ENCODE results near the gene NAT14. TPM values are rescaled to one million over a fixed set of nuclear protein-coding genes. Genes with fewer than 3 reads are reported as not detected.
A peak's percentile ranks its signal among the peaks of the same experiment; 100 is the strongest.

The NAT14 gene
- total RNA-seq, 1 experiment from 2014 or later, result 49.6 TPM

DNA sequence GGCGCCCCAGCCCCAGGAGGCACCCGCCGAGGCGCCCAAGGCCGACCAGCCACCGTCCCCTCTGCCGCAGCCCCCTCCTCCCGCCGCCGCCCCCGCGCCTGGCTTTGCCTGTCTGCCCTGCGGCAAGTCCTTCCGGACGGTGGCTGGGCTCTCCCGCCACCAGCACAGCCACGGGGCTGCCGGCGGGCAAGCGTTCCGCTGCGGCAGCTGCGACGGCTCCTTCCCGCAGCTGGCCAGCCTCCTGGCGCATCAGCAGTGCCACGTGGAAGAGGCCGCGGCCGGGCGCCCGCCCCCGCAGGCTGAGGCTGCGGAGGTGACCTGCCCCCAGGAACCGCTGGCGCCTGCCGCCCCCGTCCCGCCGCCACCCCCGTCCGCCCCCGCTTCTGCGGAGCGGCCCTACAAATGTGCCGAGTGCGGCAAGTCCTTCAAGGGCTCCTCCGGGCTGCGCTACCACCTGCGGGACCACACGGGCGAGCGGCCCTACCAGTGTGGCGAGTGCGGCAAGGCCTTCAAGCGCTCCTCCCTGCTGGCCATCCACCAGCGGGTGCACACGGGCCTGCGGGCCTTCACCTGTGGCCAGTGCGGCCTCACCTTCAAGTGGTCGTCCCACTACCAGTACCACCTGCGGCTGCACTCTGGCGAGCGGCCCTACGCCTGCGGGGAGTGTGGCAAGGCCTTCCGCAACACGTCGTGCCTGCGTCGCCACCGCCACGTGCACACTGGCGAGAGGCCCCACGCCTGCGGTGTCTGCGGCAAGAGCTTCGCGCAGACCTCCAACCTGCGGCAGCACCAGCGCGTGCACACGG is 2.6 kb upstream of the NAT14 start:
- intact Hi-C loops (cut with micrococcal nuclease; ENCODE audit: unreplicated experiment), result no loop called here
- no peak for DNase-seq
- Mint-ChIP-seq H3K27ac (ENCODE audit: unreplicated experiment) (no peak overlapping the region), H3K36me3 (ENCODE audit: insufficient read depth, unreplicated experiment) (peaks cover 63% of the 10 kb centered on the region), H3K4me1 (ENCODE audit: low read depth, unreplicated experiment) (peaks cover 37% of the 10 kb centered on the region), H3K4me3 (ENCODE audit: low read depth, unreplicated experiment) (no peak overlapping the region), H3K9me3 (ENCODE audit: low read depth, unreplicated experiment) (no peaks in the 10 kb centered on the region), H3K27me3 (ENCODE audit: unreplicated experiment) (no peaks in the 10 kb centered on the region)
- TF ChIP-seq, protein P1, sequence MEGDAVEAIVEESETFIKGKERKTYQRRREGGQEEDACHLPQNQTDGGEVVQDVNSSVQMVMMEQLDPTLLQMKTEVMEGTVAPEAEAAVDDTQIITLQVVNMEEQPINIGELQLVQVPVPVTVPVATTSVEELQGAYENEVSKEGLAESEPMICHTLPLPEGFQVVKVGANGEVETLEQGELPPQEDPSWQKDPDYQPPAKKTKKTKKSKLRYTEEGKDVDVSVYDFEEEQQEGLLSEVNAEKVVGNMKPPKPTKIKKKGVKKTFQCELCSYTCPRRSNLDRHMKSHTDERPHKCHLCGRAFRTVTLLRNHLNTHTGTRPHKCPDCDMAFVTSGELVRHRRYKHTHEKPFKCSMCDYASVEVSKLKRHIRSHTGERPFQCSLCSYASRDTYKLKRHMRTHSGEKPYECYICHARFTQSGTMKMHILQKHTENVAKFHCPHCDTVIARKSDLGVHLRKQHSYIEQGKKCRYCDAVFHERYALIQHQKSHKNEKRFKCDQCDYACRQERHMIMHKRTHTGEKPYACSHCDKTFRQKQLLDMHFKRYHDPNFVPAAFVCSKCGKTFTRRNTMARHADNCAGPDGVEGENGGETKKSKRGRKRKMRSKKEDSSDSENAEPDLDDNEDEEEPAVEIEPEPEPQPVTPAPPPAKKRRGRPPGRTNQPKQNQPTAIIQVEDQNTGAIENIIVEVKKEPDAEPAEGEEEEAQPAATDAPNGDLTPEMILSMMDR (IDR thresholded peaks at IDR 0.05; ENCODE audit: unreplicated experiment), result no peak
- no TSS peak for BruUV-seq (replicated peaks)
- CTCF ChIA-PET, result no interaction called here

DNA sequence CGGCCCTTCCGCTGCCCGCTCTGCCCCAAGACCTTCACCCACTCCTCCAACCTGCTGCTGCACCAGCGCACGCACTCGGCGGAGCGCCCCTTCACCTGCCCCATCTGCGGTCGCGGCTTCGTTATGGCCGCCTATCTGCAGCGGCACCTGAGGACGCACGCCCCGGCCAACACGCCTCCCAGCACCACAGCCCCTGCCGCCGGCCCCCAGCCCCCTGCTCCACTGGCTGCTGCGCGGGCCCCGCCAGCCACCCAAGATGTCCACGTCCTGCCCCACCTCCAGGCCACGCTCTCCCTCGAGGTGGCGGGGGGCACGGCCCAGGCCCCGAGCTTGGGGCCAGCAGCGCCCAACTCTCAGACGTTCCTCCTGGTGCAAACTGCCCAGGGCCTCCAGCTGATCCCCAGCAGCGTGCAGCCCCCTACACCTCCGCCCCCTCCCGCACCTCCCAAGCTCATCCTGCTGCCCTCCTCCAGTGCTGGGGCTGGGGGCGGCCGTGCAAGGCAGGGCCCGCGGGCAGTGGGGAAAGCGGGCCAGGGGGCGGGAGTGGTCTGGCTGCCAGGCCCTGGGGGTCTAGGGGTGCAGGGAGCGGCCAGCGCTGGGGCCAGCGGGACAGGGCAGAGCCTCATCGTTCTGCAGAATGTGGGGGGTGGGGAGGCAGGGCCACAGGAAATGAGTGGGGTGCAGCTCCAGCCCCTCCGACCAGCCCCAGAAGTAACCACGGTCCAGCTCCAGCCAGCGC is 1.9 kb upstream of the NAT14 start:
- no TSS peak for BruUV-seq (replicated peaks)
- peak overlapping the region; percentile 64 for H3K4me3 Mint-ChIP-seq (ENCODE audit: low read depth, unreplicated experiment)
- H3K36me3 Mint-ChIP-seq (ENCODE audit: insufficient read depth, unreplicated experiment), result peaks cover 64% of the 10 kb centered on the region
- H3K9me3 Mint-ChIP-seq (ENCODE audit: low read depth, unreplicated experiment), result no peaks in the 10 kb centered on the region
- no peaks in the 10 kb centered on the region for H3K27me3 Mint-ChIP-seq (ENCODE audit: unreplicated experiment)
- H3K27ac Mint-ChIP-seq (ENCODE audit: unreplicated experiment), result peak overlapping the region; percentile 22
- CTCF ChIA-PET, result no interaction called here
- H3K4me1 Mint-ChIP-seq (ENCODE audit: low read depth, unreplicated experiment), result peaks cover 30% of the 10 kb centered on the region
- DNase-seq, result no peak
- intact Hi-C loops (cut with micrococcal nuclease; ENCODE audit: unreplicated experiment), result no loop called here
- TF ChIP-seq, protein P1 (IDR thresholded peaks at IDR 0.05; ENCODE audit: unreplicated experiment), result no peak

DNA sequence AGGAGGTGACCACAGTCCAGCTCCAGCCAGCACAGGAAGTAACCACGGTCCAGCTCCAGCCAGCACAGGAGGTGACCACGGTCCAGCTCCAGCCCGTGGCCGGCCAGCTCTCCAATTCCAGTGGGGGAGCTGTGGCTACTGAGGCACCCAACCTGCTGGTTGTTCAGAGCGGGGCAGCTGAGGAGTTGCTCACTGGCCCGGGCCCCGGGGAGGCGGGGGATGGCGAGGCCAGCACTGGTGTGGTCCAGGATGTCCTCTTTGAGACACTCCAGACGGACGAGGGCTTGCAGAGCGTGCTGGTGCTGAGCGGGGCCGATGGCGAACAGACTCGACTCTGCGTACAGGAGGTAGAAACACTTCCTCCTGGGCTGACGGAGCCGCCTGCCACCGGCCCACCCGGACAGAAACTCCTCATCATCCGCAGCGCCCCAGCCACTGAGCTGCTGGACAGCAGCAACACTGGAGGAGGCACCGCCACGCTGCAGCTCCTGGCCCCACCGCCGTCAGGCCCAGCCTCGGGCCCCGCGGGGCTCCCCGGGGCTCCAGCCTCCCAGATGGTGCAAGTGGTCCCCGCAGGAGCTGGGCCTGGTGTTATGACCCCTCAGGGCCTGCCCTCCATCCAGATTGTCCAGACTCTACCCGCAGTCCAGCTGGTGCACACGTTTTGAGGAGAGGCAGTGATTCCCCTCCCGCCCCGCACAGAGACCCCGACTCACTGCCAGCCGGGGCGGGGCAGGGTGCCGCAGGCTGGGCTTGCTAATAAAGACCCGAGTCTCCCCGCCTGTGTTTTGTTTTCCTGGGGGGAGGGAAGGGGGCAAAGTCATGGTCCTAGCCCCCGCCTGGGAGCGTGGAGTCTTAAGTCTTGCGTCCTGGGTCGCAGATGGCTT is 1.0 kb upstream of the NAT14 start:
- intact Hi-C loops (cut with micrococcal nuclease; ENCODE audit: unreplicated experiment), result no loop called here
- H3K9me3 Mint-ChIP-seq (ENCODE audit: low read depth, unreplicated experiment), result no peaks in the 10 kb centered on the region
- H3K4me3 Mint-ChIP-seq (ENCODE audit: low read depth, unreplicated experiment), result peak overlapping the region; percentile 64
- TF ChIP-seq, protein P1 (IDR thresholded peaks at IDR 0.05; ENCODE audit: unreplicated experiment), result no peak
- no peak for DNase-seq
- H3K36me3 Mint-ChIP-seq (ENCODE audit: insufficient read depth, unreplicated experiment), result peaks cover 63% of the 10 kb centered on the region
- no peaks in the 10 kb centered on the region for H3K27me3 Mint-ChIP-seq (ENCODE audit: unreplicated experiment)
- peak overlapping the region; percentile 78 for H3K27ac Mint-ChIP-seq (ENCODE audit: unreplicated experiment)
- H3K4me1 Mint-ChIP-seq (ENCODE audit: low read depth, unreplicated experiment), result peaks cover 22% of the 10 kb centered on the region
- no TSS peak for BruUV-seq (replicated peaks)
- CTCF ChIA-PET, result interaction anchor here (0.5 kb wide), 1 partner anchor 449 kb away, joined by 3 read pairs; no protein-coding TSS in a partner anchor

DNA sequence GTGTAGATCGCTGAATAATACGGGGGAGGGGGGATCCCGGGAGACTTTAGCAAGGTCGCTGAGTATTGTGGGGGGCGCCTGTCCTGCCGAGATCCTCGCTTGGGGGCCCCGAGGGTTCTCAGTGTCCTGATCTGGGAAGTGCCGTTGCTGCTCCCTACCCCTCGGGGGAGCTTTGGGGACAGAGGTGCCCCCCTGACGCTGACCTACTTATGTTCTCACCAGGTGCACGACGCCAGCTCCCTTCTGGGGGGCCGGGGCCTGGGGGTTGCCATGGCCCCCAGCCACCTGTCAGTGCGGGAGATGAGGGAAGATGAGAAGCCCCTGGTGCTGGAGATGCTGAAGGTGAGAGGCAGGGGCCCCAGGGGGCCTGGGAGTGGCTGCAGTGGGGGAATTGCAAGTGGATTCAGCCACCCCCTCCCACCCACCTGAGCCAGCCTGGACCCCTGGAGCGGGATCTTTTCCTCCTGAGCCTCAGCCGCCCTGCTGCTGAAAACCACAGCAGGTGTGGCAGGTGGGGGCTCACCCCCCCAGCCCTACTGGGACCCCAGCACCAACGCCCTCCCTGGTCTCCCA is 537 bp downstream of the NAT14 start:
- peak overlapping the region; percentile 78 for H3K27ac Mint-ChIP-seq (ENCODE audit: unreplicated experiment)
- intact Hi-C loops (cut with micrococcal nuclease; ENCODE audit: unreplicated experiment), result no loop called here
- H3K9me3 Mint-ChIP-seq (ENCODE audit: low read depth, unreplicated experiment), result no peaks in the 10 kb centered on the region
- TF ChIP-seq, protein P1 (IDR thresholded peaks at IDR 0.05; ENCODE audit: unreplicated experiment), result no peak
- H3K27me3 Mint-ChIP-seq (ENCODE audit: unreplicated experiment), result peaks cover 1% of the 10 kb centered on the region
- peak overlapping the region; percentile 64 for H3K4me3 Mint-ChIP-seq (ENCODE audit: low read depth, unreplicated experiment)
- TSS peak; percentile 79 for BruUV-seq (replicated peaks)
- peaks cover 9% of the 10 kb centered on the region for H3K4me1 Mint-ChIP-seq (ENCODE audit: low read depth, unreplicated experiment)
- H3K36me3 Mint-ChIP-seq (ENCODE audit: insufficient read depth, unreplicated experiment), result peaks cover 58% of the 10 kb centered on the region
- no peak for DNase-seq
- CTCF ChIA-PET, result interaction anchor here (0.8 to 1.9 kb wide), 6 partner anchors 8 to 139 kb away, joined by 3 to 8 read pairs (median 4); partner anchors contain the start of gene ZNF784

Measured in Calu3 (cell line).